ENCODE data around the gene NRXN3. TPM values are rescaled to one million over a fixed set of nuclear protein-coding genes. Genes with fewer than 3 reads are reported as not detected.

NRXN3 gene
- total RNA-seq, 1 experiment from 2014 or later, result not detected

GRCh38 chr14:79602045-79602444, 1431.9 kb downstream of the NRXN3 start:
- DNase-seq (ENCODE audit: low read depth, low spot score), result no peak
- ATAC-seq, result no peak

GRCh38 chr14:79602742-79603141, 1432.6 kb downstream of the NRXN3 start:
- Histone ChIP-seq H3K9me3 (ENCODE audit: control insufficient read depth, insufficient read depth, low read depth, low read length) (no peaks in the 10 kb centered on the region), H3K27me3 (ENCODE audit: control insufficient read depth, insufficient read depth, low read length) (no peaks in the 10 kb centered on the region), H3K36me3 (ENCODE audit: control insufficient read depth, insufficient read depth, low read length) (no peaks in the 10 kb centered on the region), H3K4me3 (ENCODE audit: low read depth in 2 of 2, low read length in 2 of 2) (no peak overlapping the region), H3K27ac (ENCODE audit: low read length) (no peak overlapping the region), H3K4me1 (ENCODE audit: control insufficient read depth, insufficient read depth, low read length) (no peaks in the 10 kb centered on the region)
- no peak for DNase-seq (ENCODE audit: low read depth, low spot score)
- ChIA-PET CTCF (interaction anchor here (0.5 kb wide), 1 partner anchor 468 kb away, joined by 3 read pairs; no protein-coding TSS in a partner anchor), POLR2A (no interaction called here)
- TF ChIP-seq POLR2AphosphoS5 (IDR thresholded peaks at IDR 0.05; ENCODE audit: low read depth, low read length) (no peak), TCF7L2 (IDR thresholded peaks at IDR 0.05; ENCODE audit: low read depth, low read length) (no peak), SIN3A (IDR thresholded peaks at IDR 0.05; ENCODE audit: borderline replicate concordance, insufficient read depth, low read depth, low read length) (no peak)
- TF ChIP-seq, protein P1, sequence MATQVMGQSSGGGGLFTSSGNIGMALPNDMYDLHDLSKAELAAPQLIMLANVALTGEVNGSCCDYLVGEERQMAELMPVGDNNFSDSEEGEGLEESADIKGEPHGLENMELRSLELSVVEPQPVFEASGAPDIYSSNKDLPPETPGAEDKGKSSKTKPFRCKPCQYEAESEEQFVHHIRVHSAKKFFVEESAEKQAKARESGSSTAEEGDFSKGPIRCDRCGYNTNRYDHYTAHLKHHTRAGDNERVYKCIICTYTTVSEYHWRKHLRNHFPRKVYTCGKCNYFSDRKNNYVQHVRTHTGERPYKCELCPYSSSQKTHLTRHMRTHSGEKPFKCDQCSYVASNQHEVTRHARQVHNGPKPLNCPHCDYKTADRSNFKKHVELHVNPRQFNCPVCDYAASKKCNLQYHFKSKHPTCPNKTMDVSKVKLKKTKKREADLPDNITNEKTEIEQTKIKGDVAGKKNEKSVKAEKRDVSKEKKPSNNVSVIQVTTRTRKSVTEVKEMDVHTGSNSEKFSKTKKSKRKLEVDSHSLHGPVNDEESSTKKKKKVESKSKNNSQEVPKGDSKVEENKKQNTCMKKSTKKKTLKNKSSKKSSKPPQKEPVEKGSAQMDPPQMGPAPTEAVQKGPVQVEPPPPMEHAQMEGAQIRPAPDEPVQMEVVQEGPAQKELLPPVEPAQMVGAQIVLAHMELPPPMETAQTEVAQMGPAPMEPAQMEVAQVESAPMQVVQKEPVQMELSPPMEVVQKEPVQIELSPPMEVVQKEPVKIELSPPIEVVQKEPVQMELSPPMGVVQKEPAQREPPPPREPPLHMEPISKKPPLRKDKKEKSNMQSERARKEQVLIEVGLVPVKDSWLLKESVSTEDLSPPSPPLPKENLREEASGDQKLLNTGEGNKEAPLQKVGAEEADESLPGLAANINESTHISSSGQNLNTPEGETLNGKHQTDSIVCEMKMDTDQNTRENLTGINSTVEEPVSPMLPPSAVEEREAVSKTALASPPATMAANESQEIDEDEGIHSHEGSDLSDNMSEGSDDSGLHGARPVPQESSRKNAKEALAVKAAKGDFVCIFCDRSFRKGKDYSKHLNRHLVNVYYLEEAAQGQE (IDR thresholded peaks at IDR 0.05; ENCODE audit: insufficient read depth in 1 of 2, low read depth in 2 of 2, low read length in 1 of 2), result no peak
- TF ChIP-seq, protein P2, sequence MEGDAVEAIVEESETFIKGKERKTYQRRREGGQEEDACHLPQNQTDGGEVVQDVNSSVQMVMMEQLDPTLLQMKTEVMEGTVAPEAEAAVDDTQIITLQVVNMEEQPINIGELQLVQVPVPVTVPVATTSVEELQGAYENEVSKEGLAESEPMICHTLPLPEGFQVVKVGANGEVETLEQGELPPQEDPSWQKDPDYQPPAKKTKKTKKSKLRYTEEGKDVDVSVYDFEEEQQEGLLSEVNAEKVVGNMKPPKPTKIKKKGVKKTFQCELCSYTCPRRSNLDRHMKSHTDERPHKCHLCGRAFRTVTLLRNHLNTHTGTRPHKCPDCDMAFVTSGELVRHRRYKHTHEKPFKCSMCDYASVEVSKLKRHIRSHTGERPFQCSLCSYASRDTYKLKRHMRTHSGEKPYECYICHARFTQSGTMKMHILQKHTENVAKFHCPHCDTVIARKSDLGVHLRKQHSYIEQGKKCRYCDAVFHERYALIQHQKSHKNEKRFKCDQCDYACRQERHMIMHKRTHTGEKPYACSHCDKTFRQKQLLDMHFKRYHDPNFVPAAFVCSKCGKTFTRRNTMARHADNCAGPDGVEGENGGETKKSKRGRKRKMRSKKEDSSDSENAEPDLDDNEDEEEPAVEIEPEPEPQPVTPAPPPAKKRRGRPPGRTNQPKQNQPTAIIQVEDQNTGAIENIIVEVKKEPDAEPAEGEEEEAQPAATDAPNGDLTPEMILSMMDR (IDR thresholded peaks at IDR 0.05), result no peak
- in situ Hi-C loops (cut with HindIII; ENCODE audit: low pct_unique_long_range_greater_than_20kb, low sequenced_read_pairs), result no loop called here
- no peak for ATAC-seq
- intact Hi-C loops (cut with micrococcal nuclease; ENCODE audit: unreplicated experiment), result no loop called here
- no TSS peak for BruUV-seq (replicated peaks)

More at GRCh38 chr14:79602045-79602444, 1431.9 kb downstream of the NRXN3 start:
- POLR2A ChIA-PET, result no interaction called here
- H3K4me3 ChIP-seq (ENCODE audit: low read depth in 2 of 2, low read length in 2 of 2), result no peak overlapping the region
- TF ChIP-seq POLR2AphosphoS5 (IDR thresholded peaks at IDR 0.05; ENCODE audit: low read depth, low read length) (no peak), SIN3A (IDR thresholded peaks at IDR 0.05; ENCODE audit: borderline replicate concordance, insufficient read depth, low read depth, low read length) (no peak), TCF7L2 (IDR thresholded peaks at IDR 0.05; ENCODE audit: low read depth, low read length) (no peak)
- TF ChIP-seq, protein P1 (IDR thresholded peaks at IDR 0.05; ENCODE audit: insufficient read depth in 1 of 2, low read depth in 2 of 2, low read length in 1 of 2), result no peak
- TF ChIP-seq, protein P2 (IDR thresholded peaks at IDR 0.05), result no peak
- no TSS peak for BruUV-seq (replicated peaks)
- H3K27me3 ChIP-seq (ENCODE audit: control insufficient read depth, insufficient read depth, low read length), result no peaks in the 10 kb centered on the region
- no peak overlapping the region for H3K27ac ChIP-seq (ENCODE audit: low read length)
- no peaks in the 10 kb centered on the region for H3K36me3 ChIP-seq (ENCODE audit: control insufficient read depth, insufficient read depth, low read length)
- no peaks in the 10 kb centered on the region for H3K4me1 ChIP-seq (ENCODE audit: control insufficient read depth, insufficient read depth, low read length)
- intact Hi-C loops (cut with micrococcal nuclease; ENCODE audit: unreplicated experiment) (no loop called here), in situ Hi-C loops (cut with HindIII; ENCODE audit: low pct_unique_long_range_greater_than_20kb, low sequenced_read_pairs) (no loop called here)
- H3K9me3 ChIP-seq (ENCODE audit: control insufficient read depth, insufficient read depth, low read depth, low read length), result no peaks in the 10 kb centered on the region
- CTCF ChIA-PET, result interaction anchor here (0.5 kb wide), 1 partner anchor 469 kb away, joined by 3 read pairs; no protein-coding TSS in a partner anchor

All from Panc1 (cell line).